GM20431 (cell line): ENCODE results near the gene CCL13.
"Not testable (repeated sequence)": the region's sequence is repeated elsewhere in the genome, so short reads cannot be mapped to it uniquely, and the experiment has no call there.

Source experiments
- in situ Hi-C: fragments of 300-500 bp; cut with MseI, MboI; formaldehyde crosslinking; loops from one replicate; pipeline ENCODE4 v1.15.0; 2020; ENCODE audit warnings: low sequenced_read_pairs; ENCODE audit not compliant: unreplicated experiment

CCL13 gene

DNA sequence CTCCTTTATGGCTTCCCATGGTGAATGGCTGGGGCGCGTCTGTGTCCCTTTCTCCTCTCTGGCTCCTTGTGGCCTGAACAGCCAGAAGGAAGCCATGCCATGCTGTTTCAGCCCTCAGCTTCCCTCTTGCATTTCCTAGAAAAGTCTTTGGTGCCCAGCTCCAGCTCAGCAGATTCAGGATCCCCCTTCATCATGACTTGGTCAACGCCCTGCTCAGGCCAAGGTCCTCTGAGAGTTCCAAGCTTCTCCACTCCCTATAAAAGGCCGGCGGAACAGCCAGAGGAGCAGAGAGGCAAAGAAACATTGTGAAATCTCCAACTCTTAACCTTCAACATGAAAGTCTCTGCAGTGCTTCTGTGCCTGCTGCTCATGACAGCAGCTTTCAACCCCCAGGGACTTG, at the start of gene CCL13:
Gene CCL13 (plus strand): TSS at position 287 of the 400 bp plus-strand sequence. CDS start 47 bp downstream, at position 334.
- in situ Hi-C loops, result loop anchor here (5.0 kb wide), 1 partner anchor 149 kb away; no protein-coding TSS in a partner anchor

DNA sequence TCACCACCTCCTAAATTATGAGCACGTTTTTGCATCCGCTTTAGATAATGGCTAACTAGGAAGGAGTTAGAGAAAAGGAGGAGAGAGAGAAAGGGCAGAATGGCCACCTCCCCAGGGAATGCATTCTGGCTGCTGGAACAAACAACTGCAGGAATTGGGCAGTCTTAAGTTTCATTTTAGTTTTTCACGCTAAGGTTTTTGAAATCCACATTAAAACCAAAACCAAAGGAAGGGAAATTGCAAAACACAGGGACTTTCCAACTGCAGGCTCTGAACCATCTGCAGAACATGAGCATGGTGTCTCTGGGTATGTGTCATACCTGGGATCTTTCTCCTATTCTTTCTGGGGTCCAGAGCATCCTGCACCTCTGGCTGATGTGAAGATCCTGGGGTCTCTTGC, 49.2 kb upstream of the CCL13 start:
- in situ Hi-C loops, result no loop called here

GRCh38 chr17:34308371-34308770, 47.9 kb upstream of the CCL13 start:
- in situ Hi-C loops, result no loop called here

DNA sequence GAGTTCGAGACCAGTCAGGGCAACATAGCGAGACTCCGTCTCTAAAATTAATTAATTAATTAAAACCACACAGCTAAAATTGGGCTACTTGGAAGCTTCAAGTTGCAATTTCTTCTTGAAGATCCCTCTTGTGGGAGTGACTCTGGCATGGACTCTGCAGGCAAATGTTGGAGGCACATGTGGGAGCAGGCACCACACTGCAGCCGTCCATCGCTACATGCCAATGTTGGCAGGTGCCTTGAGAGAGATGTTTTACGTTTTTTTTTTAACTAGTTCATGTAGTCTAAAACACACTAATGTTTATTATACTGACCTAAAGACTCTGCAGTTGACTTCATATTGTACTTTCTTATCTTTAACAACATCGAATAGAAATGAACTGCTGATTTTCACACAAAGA, 45.0 kb upstream of the CCL13 start:
- in situ Hi-C loops, result no loop called here

DNA sequence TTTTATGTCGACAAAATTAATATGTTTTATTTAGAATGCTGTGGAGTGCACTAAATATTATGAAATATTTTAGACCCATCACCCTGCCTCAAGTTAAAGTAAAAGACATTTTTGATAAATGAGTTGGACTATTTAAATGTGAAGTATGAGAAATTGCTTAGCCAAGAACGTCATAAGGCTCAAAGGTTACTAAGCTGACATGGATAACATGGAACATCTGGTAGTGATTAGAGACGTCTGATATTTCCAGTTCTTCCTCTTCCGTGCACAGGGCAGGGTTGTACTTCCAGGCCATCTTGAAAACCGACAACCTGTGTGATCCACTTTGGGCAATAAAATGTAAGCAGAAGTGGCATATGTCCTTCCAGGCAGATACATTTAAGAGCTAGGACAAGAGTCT, 44.2 kb upstream of the CCL13 start:
- in situ Hi-C loops, result no loop called here

- in situ Hi-C loops, result no loop called here
Measured at GRCh38 chr17:34313164-34313563, 43.1 kb upstream of the CCL13 start.

- in situ Hi-C loops, result no loop called here
Measured at GRCh38 chr17:34314279-34314678, 42.0 kb upstream of the CCL13 start.

GRCh38 chr17:34318474-34318873, 37.8 kb upstream of the CCL13 start:
- in situ Hi-C loops, result no loop called here

DNA sequence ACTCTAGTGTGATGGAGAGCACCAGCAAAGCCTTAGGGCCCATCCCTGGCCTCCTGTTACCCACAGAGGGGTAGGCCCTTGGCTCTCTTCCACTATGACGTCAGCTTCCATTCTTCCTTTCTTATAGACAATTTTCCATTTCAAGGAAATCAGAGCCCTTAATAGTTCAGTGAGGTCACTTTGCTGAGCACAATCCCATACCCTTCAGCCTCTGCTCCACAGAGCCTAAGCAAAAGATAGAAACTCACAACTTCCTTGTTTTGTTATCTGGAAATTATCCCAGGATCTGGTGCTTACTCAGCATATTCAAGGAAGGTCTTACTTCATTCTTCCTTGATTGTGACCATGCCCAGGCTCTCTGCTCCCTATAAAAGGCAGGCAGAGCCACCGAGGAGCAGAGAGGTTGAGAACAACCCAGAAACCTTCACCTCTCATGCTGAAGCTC, 37.2 kb upstream of the CCL13 start, which contains the start of gene CCL8:
Gene CCL8 (plus strand): TSS at position 397 of the 445 bp plus-strand sequence. CDS start 67 bp downstream, outside the sequence.
- in situ Hi-C loops, result no loop called here

DNA sequence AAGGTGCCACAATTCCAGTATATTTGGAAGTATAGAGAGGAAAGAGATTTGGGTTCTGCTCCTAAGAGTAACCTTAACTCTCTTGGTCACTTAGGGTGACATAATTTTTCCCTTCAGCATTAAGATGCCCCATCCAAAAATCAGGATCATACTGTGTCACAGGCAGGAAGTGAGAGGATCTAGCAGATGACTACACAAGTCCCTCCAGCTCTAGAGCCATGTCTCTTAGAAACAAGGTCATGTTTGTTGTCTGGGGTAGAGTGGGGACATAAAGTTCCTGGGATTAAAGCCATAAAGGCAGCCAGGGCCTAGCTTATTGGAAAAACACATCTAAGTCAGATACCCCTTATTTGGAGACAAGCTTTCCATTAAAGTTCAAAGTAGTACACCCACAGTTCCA, 34.3 kb upstream of the CCL13 start:
- in situ Hi-C loops, result no loop called here

- in situ Hi-C loops, result not testable (repeated sequence)
Measured at GRCh38 chr17:34327580-34327979, 28.7 kb upstream of the CCL13 start.

- in situ Hi-C loops, result no loop called here
Measured at GRCh38 chr17:34337701-34338100, 18.6 kb upstream of the CCL13 start.

DNA sequence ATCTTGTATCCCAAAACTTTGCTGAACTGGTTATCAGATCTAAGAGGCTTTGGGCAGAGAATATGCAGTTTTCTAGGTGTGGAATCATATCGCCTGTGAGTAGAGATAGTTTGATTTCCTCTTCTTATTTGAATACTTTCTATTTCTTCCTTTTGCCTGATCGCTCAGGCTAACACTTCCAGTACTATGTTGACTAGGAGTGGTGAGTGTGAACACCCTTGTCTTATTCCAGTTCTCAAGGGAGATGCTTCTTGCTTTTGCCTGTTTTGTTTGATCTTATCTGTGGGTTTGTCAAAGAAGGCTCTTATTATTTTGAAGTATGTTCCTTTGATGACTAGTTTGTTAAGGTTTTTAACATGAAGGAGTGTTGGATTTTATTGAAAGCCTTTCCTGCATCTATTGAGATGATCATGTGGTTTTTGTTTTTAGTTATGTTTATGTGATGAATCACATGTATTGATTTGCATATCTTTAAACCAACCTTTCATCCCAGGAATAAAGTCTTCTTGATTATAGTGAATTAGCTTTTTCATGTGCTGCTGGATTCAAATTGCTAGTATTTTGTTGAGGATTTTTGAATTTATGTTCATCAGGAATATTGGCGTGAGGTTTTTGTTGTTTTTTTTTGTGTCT, 17.0 kb upstream of the CCL13 start:
- in situ Hi-C loops, result no loop called here

GRCh38 chr17:34341916-34342315, 14.4 kb upstream of the CCL13 start:
- in situ Hi-C loops, result no loop called here

- in situ Hi-C loops, result no loop called here
Measured at GRCh38 chr17:34347063-34347462, 9.2 kb upstream of the CCL13 start.

DNA sequence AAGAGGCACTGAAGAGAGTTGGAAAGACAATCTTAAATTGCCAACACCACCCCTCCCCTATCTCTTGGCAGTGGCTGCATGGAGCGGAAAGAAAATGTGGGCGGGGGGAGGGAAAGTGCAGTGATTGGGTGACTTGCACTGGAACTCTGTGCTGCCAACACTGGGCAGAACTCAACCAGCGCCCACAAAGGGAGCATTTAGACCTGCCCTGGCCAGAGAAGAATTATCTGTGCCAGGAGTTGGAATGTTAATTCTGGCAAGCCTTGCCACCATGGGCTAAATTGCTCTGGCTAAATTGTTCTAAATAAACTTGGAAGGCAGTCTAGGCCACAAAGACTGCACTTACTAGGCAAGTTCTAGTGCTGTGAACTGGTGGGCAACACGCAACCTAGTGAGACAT, 6.5 kb upstream of the CCL13 start:
- in situ Hi-C loops, result no loop called here

DNA sequence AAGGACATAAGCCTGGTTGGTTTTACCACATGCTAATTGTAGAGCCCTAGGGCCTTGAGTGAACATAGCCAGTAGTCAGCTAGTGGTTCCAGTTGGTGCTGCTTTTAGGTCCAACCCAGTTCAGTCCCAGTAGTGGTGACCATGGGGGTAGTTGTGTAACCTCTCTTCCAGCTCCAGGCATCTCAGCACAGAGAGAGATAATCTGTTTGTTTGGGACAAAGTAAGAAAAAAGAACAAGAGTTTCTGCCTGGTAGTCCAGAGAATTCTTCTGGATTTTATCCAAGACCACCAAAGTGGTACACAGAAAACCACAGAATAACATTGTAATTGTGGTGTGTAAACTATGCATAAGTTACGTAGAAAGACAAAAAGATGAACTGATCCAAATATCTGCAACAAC, 5.2 kb upstream of the CCL13 start:
- in situ Hi-C loops, result no loop called here

- in situ Hi-C loops, result no loop called here
Measured at GRCh38 chr17:34352191-34352590, 4.1 kb upstream of the CCL13 start.

GRCh38 chr17:34354637-34355036, 1.6 kb upstream of the CCL13 start:
- in situ Hi-C loops, result loop anchor here (5.0 kb wide), 1 partner anchor 147 kb away; no protein-coding TSS in a partner anchor

GRCh38 chr17:34357398-34357797, 1.1 kb downstream of the CCL13 start:
- in situ Hi-C loops, result loop anchor here (5.0 kb wide), 1 partner anchor 150 kb away; no protein-coding TSS in a partner anchor

DNA sequence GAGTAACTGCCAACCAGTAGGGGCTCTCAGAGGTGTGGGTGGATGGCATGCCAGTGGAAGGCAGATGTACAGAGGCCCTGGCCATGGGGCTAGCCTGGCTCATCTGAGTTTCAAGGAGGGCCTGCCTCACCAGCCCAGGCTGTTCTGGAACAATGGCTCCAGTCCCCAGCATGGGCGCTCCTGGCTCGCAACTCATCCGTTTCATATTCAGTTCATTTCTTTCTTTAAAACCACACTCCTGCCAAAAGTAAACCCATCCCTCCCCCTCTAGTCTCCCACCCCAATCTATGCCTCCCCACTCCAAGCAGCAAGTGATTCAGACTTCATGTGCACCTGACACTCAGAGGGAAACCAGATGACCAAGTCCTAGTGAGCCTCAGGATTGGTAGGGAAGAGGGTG, 2.4 kb downstream of the CCL13 start:
- in situ Hi-C loops, result loop anchor here (5.0 kb wide), 1 partner anchor 151 kb away; no protein-coding TSS in a partner anchor
